SKM-1 (cell line): ENCODE measurements around the gene HOXD12.

ENCODE experiments used
- DNase-seq: peaks from one replicate; lab custom pipeline; 2025; ENCODE audit not compliant: unreplicated experiment; lab: John Stamatoyannopoulos, UW

HOXD12 gene

GRCh38 chr2:176105078-176105729 is 5.6 kb downstream of the HOXD12 start:
- no peak for DNase-seq

GRCh38 chr2:176105730-176106580 is 6.4 kb downstream of the HOXD12 start:
- no peak for DNase-seq

GRCh38 chr2:176106581-176107539 is 7.3 kb downstream of the HOXD12 start, which contains the start of gene HOXD11:
HOXD11 (plus strand) TSS chr2:176107280; CDS start chr2:176107356, 76 bp downstream.
- DNase-seq, result no peak

GRCh38 chr2:176107731-176108181 is 8.2 kb downstream of the HOXD12 start:
- no peak for DNase-seq

DNA sequence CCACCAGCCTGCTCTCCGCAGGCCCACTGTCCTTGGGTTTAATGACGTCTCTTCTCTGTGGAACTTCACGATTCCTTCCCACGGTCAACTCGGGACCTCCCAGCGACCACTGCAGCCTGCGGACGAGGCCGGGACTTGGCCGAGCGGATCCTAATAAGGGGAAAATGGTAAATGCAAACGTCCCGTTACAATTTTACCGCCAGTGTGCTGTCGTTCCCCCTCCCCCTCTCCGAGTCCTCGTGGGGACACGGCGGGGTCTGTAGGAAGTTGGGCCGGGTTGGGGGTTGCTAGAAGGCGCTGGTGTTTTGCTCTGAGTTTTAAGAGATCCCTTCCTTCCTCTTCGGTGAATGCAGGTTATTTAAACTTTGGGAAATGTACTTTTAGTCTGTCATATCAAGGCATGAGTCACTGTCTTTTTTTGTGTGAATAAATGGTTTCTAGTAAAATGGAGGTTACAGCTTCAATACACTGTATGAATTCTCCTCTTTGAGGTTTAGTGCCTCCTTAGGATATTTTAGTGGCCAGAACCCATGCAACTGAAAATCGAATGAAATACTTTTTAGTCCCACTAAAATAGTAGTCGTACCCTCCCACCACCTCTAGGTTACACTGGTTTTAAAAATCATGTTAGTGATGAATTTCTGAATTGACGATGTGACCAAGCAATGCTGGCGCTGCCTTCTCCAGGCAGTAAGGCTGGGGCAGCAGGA is 9.8 kb downstream of the HOXD12 start:
- no peak for DNase-seq

- DNase-seq, result no peak
These were observed 10.4 kb downstream of the HOXD12 start for GRCh38 chr2:176109946-176110345.

GRCh38 chr2:176110415-176111308 is 11.1 kb downstream of the HOXD12 start:
- DNase-seq, result no peak

DNA sequence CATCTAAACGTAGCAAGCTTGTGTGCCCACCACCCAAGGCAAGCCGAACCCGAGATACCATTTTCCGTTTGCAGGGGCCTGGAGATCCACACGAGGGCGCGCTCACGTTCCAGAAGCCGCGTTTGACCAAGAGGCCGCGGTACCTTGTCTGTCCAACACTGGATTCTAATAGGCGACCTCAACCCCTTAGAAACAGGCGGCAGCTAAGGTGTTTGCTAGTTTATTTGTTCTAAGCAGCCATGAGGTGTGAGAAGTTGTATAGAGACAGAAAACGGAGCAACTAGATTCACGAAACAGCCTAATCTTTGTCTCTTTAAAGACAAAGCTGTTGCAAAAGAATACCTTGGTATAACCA is 11.7 kb downstream of the HOXD12 start:
- no peak for DNase-seq

DNA sequence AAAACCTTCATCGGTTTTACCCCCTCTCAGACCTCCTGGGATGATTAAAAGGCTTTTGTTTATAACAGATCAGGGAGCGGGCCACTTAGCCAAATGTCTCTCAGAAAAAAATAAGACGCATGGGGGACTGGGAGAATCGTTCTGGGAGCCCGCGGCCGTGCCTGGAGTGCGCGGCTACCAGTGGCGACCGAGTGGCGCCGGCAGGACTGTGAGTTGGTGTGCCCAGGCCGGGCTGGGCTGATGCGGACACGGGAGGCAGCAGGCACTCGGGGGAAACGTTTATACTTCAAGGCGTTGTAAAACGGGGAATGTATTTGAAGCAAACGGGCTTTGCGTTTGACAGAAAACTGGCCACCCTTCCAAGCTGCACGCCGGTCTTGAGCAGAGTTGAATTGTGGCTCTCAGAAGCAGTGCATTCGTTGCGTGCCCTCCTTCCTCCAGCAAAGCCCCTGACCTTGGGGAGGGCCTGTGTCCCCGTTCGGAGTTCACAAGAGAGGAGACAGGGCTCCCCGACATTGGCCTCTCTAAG is 12.3 kb downstream of the HOXD12 start:
- DNase-seq, result no peak

DNA sequence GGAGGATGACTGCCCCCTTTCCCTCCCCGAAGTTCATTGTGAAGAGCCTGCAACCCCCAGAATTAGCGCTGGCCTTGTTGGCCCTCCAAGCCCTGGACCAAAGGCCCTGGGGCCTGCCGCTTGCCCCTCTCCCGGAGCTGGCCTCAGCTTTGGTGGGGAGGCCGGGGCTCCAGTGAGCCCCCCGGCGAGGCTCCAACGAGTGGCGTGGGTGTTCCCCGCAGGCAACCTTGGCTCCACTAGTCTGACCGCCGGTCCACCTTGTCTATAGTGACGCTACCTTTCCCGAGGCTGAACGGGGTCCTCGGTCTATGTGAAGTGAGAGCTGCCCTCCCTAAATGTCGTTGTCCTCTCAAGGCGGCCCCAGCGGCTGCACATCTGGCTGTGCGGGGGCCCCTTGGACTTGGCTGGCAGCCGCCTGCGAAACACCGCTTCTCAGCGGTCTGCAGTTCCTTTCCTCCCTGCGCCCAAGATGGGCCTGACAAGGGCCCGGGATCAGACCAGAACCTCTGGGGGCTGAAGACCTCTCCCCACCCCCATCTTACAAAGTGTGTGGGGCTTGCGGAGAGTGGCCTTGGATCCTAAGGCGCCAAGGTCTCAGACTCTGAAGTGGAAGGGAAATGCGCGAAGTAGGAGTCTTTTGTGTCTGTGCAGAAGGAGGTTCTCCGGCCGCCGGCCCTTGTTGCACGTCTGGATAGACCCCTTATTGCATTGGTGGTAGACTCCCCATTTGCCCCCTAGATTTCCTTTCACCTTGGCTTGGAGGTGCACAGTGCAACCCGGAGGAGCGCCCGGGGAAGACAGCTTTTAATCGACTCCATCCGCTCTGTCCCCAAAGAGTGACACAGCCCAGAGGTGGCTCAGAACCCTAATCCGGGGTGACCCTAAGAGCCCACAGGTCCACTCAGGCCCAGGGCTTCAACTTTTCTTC is 13.0 kb downstream of the HOXD12 start:
- no peak for DNase-seq

GRCh38 chr2:176114120-176114929 is 14.7 kb downstream of the HOXD12 start:
- DNase-seq, result no peak

- DNase-seq, result no peak
These were observed 15.5 kb downstream of the HOXD12 start for GRCh38 chr2:176114930-176115625.

GRCh38 chr2:176115883-176116813 is 16.6 kb downstream of the HOXD12 start, which contains the start of gene HOXD10:
HOXD10 (plus strand) TSS chr2:176116778; CDS start chr2:176116834, 56 bp downstream.
- no peak for DNase-seq

DNA sequence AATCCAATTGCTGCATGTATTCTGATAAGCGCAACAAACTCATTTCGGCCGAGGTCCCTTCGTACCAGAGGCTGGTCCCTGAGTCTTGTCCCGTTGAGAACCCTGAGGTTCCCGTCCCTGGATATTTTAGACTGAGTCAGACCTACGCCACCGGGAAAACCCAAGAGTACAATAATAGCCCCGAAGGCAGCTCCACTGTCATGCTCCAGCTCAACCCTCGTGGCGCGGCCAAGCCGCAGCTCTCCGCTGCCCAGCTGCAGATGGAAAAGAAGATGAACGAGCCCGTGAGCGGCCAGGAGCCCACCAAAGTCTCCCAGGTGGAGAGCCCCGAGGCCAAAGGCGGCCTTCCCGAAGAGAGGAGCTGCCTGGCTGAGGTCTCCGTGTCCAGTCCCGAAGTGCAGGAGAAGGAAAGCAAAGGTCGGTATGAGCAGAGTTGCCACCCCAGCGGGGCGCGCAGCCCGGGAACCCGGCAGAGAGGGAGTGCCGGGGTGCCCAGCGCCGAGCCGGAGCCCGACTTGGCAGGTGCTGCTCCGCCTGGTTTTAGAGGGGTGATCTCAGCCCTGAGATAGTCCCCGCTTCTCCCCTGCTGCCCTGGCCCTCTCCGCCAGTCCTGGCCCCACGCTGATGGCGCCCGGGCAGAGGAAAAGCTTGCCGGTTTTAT is 17.7 kb downstream of the HOXD12 start:
- no peak for DNase-seq

GRCh38 chr2:176117823-176118371 is 18.3 kb downstream of the HOXD12 start:
- DNase-seq, result no peak
